HG02938 (cell line): ENCODE results near the gene SAXO1.
"Not testable (repeated sequence)": the region's sequence is repeated elsewhere in the genome, so short reads cannot be mapped to it uniquely, and the experiment has no call there.

Experiments used
- ATAC-seq: cut with Tn5 transposase; IDR thresholded peaks from one replicate; pipeline ENCODE4 v1.9.1; 2021; ENCODE audit warnings: mild to moderate bottlenecking, moderate library complexity; ENCODE audit not compliant: unreplicated experiment

SAXO1 gene

GRCh38 chr9:18999173-18999785, 33.7 kb downstream of the SAXO1 start:
- ATAC-seq: no peak

- no peak for ATAC-seq
These were observed 35.9 kb downstream of the SAXO1 start for GRCh38 chr9:18997151-18997550.

GRCh38 chr9:18996211-18996610, 36.8 kb downstream of the SAXO1 start:
- ATAC-seq: no peak

GRCh38 chr9:18994263-18994916, 38.6 kb downstream of the SAXO1 start:
- ATAC-seq: no peak

GRCh38 chr9:18991197-18991596, 41.8 kb downstream of the SAXO1 start:
- not testable (repeated sequence) for ATAC-seq

GRCh38 chr9:18990494-18990893, 42.5 kb downstream of the SAXO1 start:
- ATAC-seq: no peak

- ATAC-seq: no peak
These were observed 43.1 kb downstream of the SAXO1 start for GRCh38 chr9:18989865-18990264.

- no peak for ATAC-seq
These were observed 43.9 kb downstream of the SAXO1 start for GRCh38 chr9:18989097-18989496.

- no peak for ATAC-seq
These were observed 45.0 kb downstream of the SAXO1 start for GRCh38 chr9:18988003-18988402.

GRCh38 chr9:18985996-18986395, 47.0 kb downstream of the SAXO1 start:
- no peak for ATAC-seq

GRCh38 chr9:18985464-18985951, 47.5 kb downstream of the SAXO1 start:
- ATAC-seq: no peak

GRCh38 chr9:18982262-18982620, 50.8 kb downstream of the SAXO1 start:
- ATAC-seq: no peak

GRCh38 chr9:18981476-18982261, 51.3 kb downstream of the SAXO1 start:
- no peak for ATAC-seq

GRCh38 chr9:18980189-18980588, 52.8 kb downstream of the SAXO1 start:
- no peak for ATAC-seq

GRCh38 chr9:18979367-18979766, 53.6 kb downstream of the SAXO1 start:
- ATAC-seq: no peak

GRCh38 chr9:18978188-18978587, 54.8 kb downstream of the SAXO1 start:
- ATAC-seq: no peak

- no peak for ATAC-seq
These were observed 56.1 kb downstream of the SAXO1 start for GRCh38 chr9:18976709-18977531.

- no peak for ATAC-seq
These were observed 56.7 kb downstream of the SAXO1 start for GRCh38 chr9:18976221-18976708.

GRCh38 chr9:18973348-18973747, 59.7 kb downstream of the SAXO1 start:
- ATAC-seq: no peak

- no peak for ATAC-seq
These were observed 60.3 kb downstream of the SAXO1 start for GRCh38 chr9:18972675-18973074.

GRCh38 chr9:18971909-18972308, 61.1 kb downstream of the SAXO1 start:
- no peak for ATAC-seq
